T1000 (cell line): ENCODE measurements around the gene CNTNAP3B.
"Not testable (repeated sequence)": the region's sequence is repeated elsewhere in the genome, so short reads cannot be mapped to it uniquely, and the experiment has no call there.

Experiments used
- DNase-seq: peaks from one replicate; lab custom pipeline; 2025; ENCODE audit warnings: mixed read lengths; lab: John Stamatoyannopoulos, UW

CNTNAP3B gene

DNA sequence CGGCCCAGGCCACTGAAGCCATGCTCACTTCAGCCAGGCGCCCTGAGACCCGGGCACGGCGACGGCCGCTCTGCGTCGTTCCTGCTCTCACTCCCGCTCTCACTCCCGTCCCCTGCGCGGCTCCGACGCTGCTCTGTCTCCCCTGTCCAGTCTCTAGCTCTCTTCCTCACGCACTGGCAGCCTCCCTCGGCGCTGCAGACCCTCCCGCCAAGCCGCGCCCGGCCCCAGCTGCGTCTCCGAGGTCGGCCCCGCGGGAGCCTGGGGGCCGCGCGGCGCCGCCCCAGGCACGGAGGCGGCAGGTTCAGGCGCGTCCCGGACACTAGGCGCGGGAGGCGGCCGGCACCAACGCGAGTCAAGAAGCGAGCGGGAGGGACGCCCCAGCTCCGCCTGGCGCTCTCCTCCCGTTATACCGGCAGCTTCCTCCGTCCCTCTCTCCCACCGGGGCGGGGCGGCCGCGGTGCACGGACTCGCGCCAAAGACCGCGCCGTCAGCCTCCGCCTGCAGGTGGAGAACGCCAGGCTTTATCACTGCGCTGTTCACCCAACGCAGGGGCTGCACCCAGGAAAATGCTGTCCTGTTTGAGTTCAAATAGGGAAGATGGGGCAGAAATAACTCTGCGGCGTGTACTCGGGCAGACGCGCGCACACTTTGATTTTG, at the start of gene CNTNAP3B:
Gene CNTNAP3B (minus strand): TSS at position 354 of the 657 bp plus-strand sequence. CDS start 332 bp downstream, at position 22.
- not testable (repeated sequence) for DNase-seq

DNA sequence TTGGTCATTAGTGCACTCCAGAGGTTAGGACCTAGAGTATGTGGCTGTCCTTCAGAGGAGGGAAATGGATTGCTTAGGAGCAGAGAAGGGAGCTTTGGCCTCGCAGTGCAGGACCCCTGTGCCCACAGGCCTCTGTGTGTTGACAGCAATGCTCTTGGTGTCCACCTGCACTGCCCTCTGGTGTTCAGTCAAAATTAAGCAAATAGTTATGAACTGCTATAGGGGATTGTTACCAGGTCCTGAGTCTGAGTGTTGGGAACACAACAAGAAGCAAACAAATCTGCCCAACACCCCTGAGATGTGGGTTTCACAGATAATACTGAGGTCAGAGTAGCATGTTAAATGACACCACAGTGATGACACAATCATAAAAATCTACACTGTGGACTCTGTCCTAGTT, 31.1 kb upstream of the CNTNAP3B start:
- not testable (repeated sequence) for DNase-seq

DNA sequence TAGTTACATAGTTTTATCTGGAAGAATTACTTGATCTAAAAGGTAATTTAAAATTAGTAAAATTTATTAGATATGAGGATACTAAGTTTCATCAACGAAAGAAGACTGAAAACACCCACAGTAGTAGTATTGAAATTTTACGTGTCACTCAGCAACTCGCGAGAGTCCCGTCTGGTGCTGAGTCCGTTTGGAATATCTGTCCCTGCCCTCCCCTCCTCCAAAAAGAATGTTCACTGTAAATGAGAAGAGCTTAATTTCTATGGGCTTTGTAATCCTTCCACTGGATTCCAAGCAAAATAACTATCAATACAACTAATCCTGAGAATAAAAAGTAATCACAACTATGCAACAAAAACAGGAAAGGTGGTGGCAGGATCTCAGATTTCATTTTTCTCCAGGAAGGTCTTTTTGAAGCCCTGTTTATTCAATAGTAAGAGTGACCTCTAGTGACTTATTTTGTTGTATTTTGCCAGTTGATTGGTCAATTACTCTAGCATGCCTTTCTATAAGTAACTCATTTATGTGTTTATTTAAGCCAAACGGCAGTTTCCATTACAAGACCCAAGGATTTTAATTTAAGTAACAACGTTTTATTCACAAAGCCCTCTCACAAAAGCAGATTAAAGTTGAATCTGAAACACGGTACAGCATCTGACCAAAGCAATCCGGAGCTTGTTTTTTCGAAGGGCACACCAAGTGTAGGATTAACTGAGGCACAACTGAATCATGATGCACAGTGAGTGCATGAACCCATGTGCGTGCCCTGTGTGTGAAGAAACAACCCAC, 2.0 kb downstream of the CNTNAP3B start:
- DNase-seq: not testable (repeated sequence)

DNA sequence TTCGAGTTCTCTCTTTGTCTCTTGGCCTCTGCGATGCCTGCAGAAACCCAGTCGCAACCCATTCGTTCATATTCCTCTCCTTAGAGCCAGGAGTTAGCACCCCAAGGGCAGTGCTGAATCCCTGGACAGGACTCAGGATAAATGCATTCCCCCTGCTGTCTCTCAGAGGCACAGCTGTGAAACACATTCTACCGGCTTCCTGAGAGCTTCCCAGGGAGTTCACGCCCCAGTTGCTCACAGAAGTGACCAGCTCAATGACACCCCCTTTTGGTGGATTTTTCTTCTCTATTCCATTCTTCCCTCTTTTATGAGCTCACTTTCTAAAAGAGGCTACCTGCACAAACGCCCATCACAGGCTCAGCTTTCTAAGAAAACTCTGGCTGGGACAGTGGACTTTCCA, 8.2 kb downstream of the CNTNAP3B start:
- DNase-seq: not testable (repeated sequence)

DNA sequence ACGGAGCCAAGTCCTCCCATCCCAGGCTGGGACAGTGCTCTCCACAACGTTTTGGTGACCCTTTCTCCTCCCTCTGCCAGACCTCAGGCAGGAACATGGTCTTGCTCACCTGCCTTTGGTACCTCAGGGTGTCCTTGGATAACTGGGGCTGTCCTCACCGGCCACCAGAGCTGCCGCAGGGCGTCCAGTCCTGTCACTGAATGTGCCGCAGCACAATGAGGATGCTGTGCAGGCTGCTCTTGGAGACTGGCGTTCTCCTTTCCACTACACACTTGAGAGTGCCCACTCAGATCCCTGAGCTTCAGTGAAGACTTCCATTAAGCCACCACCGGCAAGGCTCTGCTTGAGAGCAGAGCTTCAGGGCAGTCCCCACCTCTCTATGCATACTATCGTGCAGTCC, 33.3 kb downstream of the CNTNAP3B start:
- not testable (repeated sequence) for DNase-seq

DNA sequence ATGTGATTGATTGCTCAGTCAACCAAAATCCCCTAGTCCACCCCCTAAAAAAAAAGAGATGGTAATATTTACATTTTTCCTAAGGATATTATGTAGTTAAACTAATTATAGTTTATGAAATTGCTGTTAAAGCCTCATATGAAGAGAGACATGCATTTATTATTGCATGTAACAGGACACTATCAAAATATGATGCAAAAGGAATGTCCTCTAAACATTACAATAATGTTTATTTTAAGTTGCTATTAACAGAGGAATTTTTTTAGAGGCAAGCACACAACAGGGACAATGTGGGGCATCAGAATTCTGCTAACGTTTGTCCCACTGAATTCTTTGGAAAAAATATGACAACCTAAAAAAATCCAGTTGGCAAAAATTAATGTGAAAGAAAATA, 44.7 kb downstream of the CNTNAP3B start:
- DNase-seq: not testable (repeated sequence)

DNA sequence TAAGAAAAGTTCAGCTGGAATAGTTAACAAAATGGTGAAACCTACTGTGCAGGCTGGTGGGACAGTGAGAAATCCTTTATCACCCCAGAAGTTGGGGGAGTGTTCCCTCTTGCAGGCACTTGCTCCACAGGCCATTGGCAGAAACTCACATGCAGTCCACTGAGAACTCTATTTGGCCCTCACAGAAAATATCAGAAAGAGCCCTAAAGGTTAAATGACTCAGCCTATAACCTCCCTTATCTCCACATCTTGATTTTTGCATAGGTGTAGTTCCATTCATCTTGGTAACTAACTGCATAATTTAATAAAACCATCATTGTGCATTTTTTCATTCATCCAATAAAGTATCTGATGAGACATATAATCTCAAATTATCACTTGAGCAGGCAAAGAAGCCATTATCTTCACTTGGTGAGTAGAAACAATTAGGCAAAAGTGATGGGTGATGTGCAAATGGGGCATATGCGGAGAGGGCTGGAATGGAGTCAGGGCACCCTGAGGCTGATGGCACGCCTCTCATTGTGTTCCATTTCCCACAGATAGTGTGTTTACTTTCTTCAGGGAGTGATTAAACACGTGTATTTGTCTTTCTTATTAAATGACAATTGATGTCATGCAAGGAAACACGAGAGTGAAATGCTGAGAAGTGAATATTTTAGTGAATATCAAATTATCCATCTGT, 45.2 kb downstream of the CNTNAP3B start:
- not testable (repeated sequence) for DNase-seq

DNA sequence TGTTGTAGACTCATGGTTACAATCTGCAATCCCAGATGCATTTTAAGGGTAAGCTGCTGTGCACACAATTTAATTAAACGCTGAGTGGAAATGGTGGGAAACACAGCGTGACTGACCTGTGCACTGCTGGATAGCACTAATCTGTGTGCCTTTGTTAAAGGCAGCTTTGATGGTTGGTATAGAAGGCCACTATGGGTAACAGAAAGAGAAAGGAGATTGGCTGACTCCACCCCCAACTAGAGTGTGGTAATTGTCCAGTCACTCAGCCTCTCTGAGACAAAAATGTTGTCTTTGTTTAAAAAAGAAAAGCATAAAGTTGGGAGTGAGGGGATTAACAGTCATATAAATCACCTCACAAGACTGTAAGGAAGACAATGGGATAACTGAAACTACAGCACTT, 48.9 kb downstream of the CNTNAP3B start:
- DNase-seq: not testable (repeated sequence)

DNA sequence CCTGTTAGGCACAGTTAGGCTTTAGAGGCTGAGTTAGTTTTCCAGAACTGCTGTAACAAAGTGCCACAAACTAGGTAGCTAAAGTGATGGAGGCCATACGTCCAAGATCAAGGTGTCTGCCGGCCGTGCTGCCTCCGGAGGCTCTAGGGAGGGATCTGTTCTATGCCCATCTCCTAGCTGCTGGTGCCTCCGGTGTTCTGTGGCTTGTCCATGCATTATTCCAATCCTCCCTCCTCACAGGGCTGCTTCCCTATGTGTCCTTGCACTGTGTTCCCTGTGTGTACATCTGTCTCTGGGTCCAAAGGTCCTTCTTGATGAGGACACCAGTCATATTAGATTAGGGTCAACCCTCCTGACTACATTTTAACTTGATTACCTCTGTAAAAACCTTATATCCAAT, 54.4 kb downstream of the CNTNAP3B start:
- DNase-seq: not testable (repeated sequence)

DNA sequence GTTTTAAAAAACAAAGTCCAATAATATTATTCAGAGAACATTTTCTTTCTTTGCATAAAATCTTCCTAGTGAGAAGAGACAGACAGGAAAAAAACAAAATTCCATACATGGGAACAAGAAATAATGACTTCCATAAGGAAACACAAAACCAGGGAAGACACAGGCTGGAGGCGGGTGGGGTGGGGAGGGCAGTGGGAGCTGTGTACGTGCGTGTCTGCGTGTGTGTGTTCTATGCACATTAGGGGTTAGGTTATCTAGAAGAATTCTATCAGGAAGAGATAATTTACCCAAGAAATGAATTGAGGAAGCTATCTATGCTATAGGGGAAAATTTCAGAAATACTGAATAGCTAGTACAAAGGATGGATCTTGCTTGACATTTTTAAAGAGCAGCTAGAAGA, 58.2 kb downstream of the CNTNAP3B start:
- DNase-seq: not testable (repeated sequence)

DNA sequence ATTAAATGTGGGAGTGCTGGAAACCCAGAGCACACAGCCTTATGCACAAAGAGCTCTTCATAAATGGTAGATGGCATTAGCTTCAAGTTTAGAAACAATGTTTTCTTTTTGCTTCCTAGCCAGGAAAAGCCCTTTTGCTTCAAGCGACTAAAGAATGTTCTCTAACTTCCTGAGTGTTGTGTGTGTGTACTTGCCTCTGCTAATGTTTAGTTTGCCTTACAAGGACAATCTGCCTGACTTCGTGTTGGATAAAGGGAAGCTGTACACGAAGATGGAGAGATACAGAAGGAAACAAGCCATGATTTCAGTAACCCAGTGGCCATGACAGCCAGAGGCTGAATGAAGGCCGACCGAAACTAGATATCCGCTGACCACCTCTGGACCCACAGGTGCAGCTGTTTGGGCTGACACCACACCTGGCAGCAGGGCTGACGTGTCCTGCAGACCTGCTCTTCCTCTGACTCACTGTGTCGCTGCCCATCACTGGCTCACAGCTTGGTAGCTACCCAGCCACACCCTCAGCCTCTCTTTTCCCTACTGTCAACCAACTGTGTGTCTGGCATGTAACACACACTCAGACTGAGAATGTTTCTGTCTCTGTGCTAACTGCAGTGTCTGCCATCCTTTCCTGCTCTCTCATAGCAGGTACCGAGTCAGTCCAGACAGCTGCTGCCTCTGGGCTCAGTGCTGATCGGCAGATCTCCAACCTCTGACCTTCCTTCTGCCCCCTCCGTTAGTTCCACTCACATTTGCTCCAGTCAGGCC, 59.0 kb downstream of the CNTNAP3B start:
- DNase-seq: not testable (repeated sequence)

DNA sequence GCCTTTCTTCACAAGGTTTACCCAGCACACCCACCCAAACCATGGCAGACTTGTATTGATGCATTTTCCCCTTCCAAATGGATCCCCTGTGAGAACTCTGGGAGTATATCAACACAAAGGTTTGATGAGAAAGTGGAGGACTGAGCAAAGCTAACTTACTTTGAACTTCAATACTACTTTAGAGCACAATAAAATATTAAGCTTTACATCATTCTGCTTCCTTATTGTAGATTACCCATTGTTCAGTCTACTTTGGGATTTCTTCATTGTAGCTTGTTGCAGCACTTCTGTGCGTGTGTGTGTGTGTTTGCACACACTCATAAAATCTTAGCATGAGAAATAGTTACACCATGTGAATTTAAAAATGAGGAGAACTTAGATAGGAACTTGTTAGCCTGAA, 75.4 kb downstream of the CNTNAP3B start:
- DNase-seq: not testable (repeated sequence)

DNA sequence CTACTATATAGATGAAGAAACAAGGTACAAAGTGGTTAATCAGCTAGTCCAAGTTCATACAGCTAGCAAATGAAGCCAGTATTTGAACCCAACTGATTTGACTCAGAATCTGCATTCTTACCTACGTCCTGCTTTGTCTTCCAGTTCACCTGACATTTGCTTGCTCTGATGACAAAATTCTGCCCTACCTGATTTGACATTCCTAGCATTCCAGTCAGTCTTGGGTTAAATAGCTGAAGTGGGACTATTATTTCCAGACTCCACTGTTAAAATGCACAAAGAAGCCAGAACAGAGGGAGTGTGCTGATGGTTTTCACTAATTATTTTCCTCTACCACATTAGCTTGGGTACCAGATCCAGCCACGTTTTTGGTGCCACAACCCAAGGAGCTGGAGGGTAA, 78.5 kb downstream of the CNTNAP3B start:
- not testable (repeated sequence) for DNase-seq

DNA sequence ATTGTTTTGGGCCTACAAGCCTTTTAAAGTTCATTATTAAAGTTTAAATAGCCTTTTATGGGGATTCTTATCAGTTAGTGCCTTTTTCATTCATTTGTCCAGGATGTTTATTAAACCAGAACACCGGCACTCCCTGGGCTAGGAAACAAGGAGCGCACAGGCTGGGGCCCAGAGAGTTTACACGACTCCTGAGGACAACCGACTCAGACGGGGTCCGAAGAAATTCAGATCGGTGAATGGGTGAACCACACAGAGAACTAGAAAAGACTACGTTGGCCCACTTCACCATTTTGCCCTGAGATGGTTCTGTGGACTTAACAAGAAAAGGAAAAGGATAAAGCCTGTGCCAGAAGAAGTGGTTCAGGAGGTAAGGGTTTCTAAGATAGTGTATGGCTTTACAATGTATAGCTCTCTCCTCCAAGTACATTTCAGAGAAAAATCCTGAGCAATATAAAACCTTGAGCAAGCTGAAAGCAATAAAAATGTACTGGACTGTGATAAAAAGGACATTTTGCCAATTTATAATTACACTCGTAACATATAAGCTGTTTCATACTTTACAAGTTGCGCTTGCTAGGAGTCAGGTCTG, 84.7 kb downstream of the CNTNAP3B start:
- DNase-seq: not testable (repeated sequence)

DNA sequence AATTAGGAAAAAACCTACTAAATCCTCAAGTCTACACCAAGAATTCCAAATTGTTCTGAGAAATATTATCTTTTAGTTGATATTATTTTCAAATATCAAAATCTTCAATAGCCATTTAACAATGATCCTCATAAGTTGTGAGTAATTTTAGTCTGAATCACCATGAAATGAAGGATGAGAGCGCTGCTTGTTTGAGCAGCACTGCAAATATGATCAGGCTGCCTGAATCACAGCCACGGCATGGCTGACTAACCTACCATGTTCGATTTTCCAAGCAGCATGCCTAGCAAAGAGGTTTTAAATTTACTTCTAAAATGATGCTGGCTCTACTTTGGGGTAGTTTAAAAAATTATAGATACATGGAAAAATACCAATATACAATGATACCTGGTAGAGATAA, 95.7 kb downstream of the CNTNAP3B start:
- DNase-seq: not testable (repeated sequence)

DNA sequence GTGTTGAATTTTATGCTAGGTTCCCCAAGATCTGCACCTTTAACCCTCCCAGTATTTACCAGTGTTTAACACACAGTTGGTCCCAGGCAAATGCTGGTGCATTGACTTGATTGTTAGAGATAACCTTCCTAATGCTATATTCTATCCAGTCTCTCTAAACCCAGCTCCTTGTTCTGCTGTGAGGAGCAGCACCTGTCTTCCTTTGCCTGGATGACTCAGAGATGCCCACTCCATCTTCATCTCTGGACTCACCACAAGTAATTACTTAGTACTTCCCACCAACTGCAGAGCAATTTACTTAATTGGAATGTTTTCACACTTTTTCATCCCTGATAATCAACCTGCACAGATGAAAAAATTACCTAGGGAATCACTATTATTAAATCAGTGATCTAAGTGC, 108.6 kb downstream of the CNTNAP3B start:
- DNase-seq: not testable (repeated sequence)

DNA sequence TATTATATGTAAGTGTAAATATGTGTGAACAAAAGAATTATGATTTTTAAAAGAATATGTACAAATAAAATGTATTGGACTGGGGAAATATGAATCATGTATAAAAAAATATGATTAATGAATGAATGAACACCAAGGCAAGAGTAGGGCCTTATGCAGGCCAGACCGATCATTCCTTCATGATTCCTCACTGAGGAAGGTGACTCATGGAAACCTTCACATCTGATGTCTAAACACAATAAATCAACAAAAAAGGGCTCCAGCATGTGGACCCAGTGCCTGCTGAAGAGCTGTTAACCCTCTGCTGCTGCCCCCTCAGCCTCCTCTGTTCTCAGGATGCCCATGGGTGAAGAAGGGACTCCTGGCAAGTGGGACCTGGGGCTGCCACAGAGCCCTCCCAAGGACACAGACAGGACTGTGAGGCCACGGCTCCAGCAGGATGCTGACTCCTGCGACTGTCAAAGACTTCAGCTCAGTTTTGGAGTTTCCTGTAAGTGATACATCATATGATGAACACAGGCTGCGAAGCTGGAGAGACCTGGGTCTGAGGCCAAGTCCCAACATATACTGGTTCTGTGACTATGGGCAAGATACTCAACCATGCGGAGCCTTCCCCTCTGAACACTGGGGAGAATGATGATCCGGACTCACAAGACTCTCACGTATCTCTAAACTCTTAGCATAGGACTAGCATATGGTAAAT, 110.9 kb downstream of the CNTNAP3B start:
- DNase-seq: not testable (repeated sequence)

DNA sequence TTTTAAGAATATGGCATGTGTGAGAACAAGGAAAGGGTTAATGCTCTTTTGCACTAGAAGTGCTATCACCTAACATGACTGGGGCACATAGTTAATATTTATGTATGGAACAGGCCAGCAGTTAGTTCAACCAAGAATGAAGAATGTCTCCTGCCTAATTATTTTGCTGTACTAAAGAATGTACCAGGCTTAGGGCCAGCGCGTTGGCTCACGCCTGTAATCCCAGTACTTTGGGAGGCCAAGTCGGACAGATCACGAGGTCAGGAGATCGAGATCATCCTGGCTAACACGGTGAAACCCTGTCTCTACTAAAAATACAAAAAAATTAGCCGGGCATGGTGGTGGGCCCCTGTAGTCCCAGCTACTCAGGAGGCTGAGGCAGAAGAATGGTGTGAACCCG, 114.9 kb downstream of the CNTNAP3B start:
- DNase-seq: not testable (repeated sequence)

DNA sequence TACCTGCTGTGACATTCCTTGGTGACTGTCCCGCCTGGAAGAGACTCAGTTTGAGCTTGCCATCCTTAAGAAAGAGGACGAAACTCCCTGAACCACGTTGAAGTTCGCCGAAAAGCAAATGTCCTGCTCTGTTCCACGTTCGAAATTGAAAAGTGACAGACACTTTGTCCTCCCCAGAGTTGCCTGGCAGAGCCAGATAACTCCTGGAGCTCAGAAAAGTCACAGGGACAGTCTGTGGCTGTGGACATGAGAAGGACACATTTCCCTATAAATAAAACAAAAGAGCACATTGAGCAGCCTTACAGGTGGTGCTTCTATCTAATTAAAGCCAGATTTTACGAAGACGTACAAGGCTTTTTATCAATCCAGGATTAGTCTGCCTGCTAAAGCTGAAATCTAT, 137.6 kb downstream of the CNTNAP3B start:
- not testable (repeated sequence) for DNase-seq

DNA sequence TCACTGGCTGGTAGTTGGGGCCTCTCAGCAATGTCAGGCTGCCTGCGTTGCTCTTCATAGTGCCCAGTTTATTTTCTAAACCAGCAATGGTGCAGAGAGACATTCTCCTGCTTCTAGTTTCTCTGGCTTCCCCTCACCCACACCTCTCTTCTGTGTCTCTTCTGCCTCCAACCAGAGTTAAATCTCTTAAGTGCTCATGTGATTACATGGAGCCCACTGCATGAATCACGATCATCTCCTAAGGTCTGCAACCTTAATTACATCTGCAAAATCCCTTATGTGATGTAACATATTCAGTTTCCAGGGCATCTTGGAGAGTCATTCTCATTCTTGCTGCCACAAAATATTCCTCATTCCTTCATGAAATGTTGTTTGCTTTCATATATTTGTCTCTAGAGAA, 149.0 kb downstream of the CNTNAP3B start:
- DNase-seq: not testable (repeated sequence)
